AG10803 (cell line): Measurements from ENCODE around the gene KCNQ1.

ENCODE experiments used
- DNase-seq: peaks from one replicate; pipeline ENCODE4 v3.0.0; 2010; ENCODE audit warnings: low read depth
- H3K4me3 ChIP-seq: 2 replicates; pipeline ENCODE4 v1.5.1; 2011; ENCODE audit warnings: mild to moderate bottlenecking, low read length, control low read depth
- CTCF ChIP-seq: conservative IDR thresholded peaks from 2 replicates; pipeline ENCODE4 v1.5.1; 2011; ENCODE audit warnings: mild to moderate bottlenecking, low read length, control low read depth, inconsistent platforms

KCNQ1 gene

DNA sequence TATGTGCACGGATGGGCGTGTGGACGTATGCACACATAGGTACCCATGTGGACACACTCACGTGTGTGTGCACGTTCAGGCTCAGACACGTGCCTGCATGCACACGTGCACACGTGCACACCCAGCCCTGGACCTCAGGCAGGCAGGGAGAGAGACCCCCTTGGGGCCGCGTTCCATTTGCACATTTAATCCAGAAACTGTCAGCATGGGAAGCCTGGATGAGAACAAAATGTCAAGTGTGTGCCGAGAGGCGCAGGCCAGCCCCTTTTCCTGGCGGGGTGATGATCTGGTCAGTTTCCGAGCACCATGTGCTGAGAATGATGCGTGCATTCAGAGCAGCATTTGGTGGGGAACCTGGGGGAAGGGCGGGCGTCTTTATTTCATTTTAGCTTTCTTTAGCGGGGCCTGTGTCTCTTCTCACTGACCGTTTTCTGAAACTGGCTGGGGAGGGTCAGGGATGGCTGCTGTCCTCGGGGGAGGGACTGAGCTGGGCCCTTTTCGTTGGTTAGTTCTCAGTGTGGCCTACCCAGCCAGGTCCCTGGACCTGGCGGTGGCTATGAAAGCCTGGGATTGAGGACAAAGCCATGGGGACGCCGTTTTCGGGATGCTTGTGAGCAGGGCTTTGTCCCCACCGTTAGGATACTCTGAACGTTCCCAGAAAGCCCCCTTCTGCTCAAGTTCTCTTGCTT is 96.3 kb downstream of the KCNQ1 start:
- DNase-seq: no peak
- no peak overlapping the region for H3K4me3 ChIP-seq
- TF ChIP-seq CTCF: no peak

- no peak for TF ChIP-seq CTCF
Observed at GRCh38 chr11:2541881-2542361, 97.1 kb downstream of the KCNQ1 start.

GRCh38 chr11:2542406-2542805 is 97.6 kb downstream of the KCNQ1 start:
- no peak overlapping the region for H3K4me3 ChIP-seq
- no peak for TF ChIP-seq CTCF
- DNase-seq: no peak

More at GRCh38 chr11:2541881-2542361, 97.1 kb downstream of the KCNQ1 start:
- no peak for DNase-seq
- no peak overlapping the region for H3K4me3 ChIP-seq

GRCh38 chr11:2547806-2548205 is 103.0 kb downstream of the KCNQ1 start:
- TF ChIP-seq CTCF: no peak
- no peak overlapping the region for H3K4me3 ChIP-seq
- no peak for DNase-seq

GRCh38 chr11:2548596-2548995 is 103.8 kb downstream of the KCNQ1 start:
- no peak overlapping the region for H3K4me3 ChIP-seq
- TF ChIP-seq CTCF: no peak
- no peak for DNase-seq

DNA sequence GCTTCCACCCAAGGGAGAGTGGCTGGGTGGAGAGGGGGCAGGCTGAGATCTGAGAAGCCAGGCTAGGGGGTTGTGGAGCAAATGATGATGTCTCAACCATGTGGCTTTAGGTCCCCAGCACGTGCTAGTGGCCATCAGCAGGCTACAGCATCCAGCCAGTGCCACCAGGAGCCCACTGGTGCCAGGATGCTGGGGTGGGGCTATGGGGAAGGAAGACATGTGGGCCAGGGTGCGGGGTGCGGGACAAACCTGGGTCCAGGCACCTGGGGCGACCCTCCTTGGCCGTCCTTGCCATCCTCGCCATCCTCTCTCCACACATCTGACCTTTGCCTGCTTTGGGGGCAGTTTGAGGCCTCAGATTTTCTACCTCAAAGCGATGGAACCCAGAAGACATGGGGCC is 104.3 kb downstream of the KCNQ1 start:
- TF ChIP-seq CTCF: no peak
- no peak for DNase-seq
- no peak overlapping the region for H3K4me3 ChIP-seq

- no peak for DNase-seq
- H3K4me3 ChIP-seq: no peak overlapping the region
- no peak for TF ChIP-seq CTCF
Observed at GRCh38 chr11:2549491-2549875, 104.7 kb downstream of the KCNQ1 start.
